AG04450 (cell line): ENCODE data around the gene HAO1. TPM values are rescaled to one million over a fixed set of nuclear protein-coding genes. Genes with fewer than 3 reads are reported as not detected.

ENCODE experiments used
- CTCF ChIA-PET: fragments of 300-600, 350-600 bp; formaldehyde crosslinking; extraction: SDS; loops from one replicate; lab custom pipeline; 2022; ENCODE audit warnings: antibody characterized with exemption, inconsistent platforms; lab: Charles Lee
- POLR2A ChIA-PET: fragments of 350-600 bp; formaldehyde crosslinking; extraction: SDS; loops from one replicate; lab custom pipeline; 2021; ENCODE audit warnings: antibody characterized with exemption, inconsistent platforms; lab: Yijun Ruan, JAX
- DNase-seq: peaks from one replicate; pipeline ENCODE4 v3.0.0-alpha.2; 2011; ENCODE audit warnings: low read depth, low spot score
- H3K27ac ChIP-seq: one replicate; pipeline ENCODE4 v1.5.1; 2012; ENCODE audit warnings: low read depth, low read length, control low read depth
- H3K27me3 ChIP-seq: one replicate; pipeline ENCODE4 v1.6.0; 2012; ENCODE audit warnings: low read length; ENCODE audit not compliant: control insufficient read depth, insufficient read depth
- H3K4me3 ChIP-seq: 2 replicates; pipeline ENCODE4 v1.5.1; 2011; ENCODE audit warnings: mild to moderate bottlenecking, low read depth, low read length, control low read depth
- H3K9me3 ChIP-seq: 2 replicates; pipeline ENCODE4 v1.5.1; 2012; ENCODE audit warnings: low read length; ENCODE audit not compliant: control insufficient read depth, insufficient read depth
- CTCF ChIP-seq: IDR thresholded peaks from 2 replicates; pipeline ENCODE4 v1.5.1; 2011; ENCODE audit warnings: low read depth, low read length, control low read depth, inconsistent platforms
- polyA plus RNA-seq: library from polyadenylated mRNA; depleted of rRNA; stranded (reverse); fragments of >200 nt; gene quantifications from 2 replicates; pipeline ENCODE4 v1.2.3, GENCODE V29; 2011

The HAO1 gene
- polyA plus RNA-seq, 1 experiment = not detected

DNA sequence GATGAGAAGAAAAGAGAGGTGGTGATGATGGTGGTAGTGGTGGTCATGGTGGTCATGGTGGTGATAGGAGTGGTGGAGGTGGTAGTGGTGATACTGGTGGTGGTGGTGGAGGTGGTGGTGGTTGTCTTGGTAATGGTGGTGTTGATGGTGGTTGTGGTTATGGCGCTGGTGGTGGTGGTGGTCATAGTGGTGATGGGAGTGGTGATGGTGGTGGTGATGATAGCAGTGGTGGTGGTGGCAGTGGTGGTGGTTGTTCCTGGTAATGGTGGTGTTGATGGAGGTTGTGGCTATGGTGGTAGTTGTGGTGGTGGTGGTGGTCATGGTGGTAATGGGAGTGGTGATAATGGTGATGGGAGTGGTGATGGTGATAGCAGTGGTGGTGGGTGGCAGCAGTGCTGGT, 36.8 kb downstream of the HAO1 start:
- CTCF ChIA-PET = no interaction called here
- DNase-seq = no peak

GRCh38 chr20:7902879-7903278, 37.4 kb downstream of the HAO1 start:
- H3K27me3 ChIP-seq = peaks cover 5% of the 10 kb centered on the region
- no peaks in the 10 kb centered on the region for H3K9me3 ChIP-seq
- no peak overlapping the region for H3K4me3 ChIP-seq
- CTCF ChIA-PET = no interaction called here
- POLR2A ChIA-PET = no interaction called here
- no peak overlapping the region for H3K27ac ChIP-seq
- DNase-seq = no peak
- TF ChIP-seq CTCF = no peak

More for the DNA sequence above, 36.8 kb downstream of the HAO1 start:
- POLR2A ChIA-PET = no interaction called here
- Histone ChIP-seq H3K9me3 (no peaks in the 10 kb centered on the region), H3K4me3 (no peak overlapping the region), H3K27me3 (peaks cover 4% of the 10 kb centered on the region), H3K27ac (no peak overlapping the region)
- no peak for TF ChIP-seq CTCF

- Histone ChIP-seq H3K9me3 (no peaks in the 10 kb centered on the region), H3K4me3 (no peak overlapping the region), H3K27me3 (peaks cover 5% of the 10 kb centered on the region), H3K27ac (no peak overlapping the region)
- ChIA-PET CTCF (interaction anchor here (1.5 kb wide), 1 partner anchor 39 kb away, joined by 5 read pairs; no protein-coding TSS in a partner anchor), POLR2A (no interaction called here)
- TF ChIP-seq CTCF = no peak
- no peak for DNase-seq
These were observed 42.4 kb downstream of the HAO1 start for GRCh38 chr20:7897781-7898364.

DNA sequence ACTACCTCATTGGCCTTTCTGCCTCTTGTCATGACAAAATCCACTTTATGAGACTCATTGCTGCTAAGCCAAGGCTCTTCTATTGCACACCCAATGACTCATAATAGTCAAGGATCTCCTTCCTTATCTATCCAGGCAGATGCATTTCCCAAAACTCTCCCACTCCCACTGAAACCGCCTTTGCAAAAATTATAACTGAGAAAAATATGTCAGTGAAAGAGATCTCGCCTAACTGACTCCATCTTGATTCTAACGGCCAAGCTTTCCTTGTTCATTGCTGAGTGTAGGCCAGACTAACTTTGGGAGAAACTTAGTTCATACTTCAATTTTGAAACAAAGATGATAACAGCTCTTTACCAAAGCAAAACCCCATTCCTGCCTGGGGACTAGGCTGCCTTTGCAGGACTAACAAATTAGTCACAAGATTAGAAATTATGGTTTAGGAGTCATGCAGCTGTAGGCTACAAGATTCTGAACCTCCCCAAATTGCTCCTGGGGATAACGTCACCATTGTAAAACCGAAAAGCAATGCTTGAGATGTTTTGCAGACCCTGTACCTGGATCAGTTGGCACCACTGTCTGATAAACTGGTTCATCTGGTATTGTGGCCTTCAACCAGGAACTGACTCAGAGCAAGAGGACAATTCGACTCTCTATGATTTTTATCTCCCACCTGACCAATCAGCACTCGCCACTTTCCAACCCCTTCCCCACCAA, 47.1 kb downstream of the HAO1 start:
- Histone ChIP-seq H3K27ac (no peak overlapping the region), H3K4me3 (no peak overlapping the region), H3K27me3 (no peaks in the 10 kb centered on the region), H3K9me3 (no peaks in the 10 kb centered on the region)
- no peak for TF ChIP-seq CTCF
- ChIA-PET POLR2A (no interaction called here), CTCF (no interaction called here)
- no peak for DNase-seq

DNA sequence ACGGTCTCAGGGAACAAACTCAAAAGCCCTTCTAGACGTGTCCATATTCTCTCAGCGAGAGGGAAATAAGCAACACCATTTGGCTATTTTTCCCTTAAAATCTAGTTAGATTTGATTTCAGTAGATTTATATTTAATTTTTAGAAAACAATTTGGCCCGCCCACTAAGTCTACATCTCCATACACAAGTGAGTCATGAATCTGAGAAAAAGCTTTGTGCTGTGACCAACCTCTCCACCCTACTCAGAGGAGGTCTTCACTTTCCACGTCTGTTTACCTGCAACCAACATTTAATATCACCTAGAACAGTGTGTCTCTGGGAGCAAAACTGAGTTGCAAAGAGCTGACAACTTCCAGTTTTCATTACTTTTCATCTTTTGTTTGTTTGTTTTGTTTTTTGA, 48.6 kb downstream of the HAO1 start:
- H3K27me3 ChIP-seq = no peaks in the 10 kb centered on the region
- no peak for TF ChIP-seq CTCF
- ChIA-PET POLR2A (no interaction called here), CTCF (interaction anchor here (0.6 kb wide), 1 partner anchor 32 kb away, joined by 4 read pairs; no protein-coding TSS in a partner anchor)
- DNase-seq = no peak
- H3K27ac ChIP-seq = no peak overlapping the region
- no peak overlapping the region for H3K4me3 ChIP-seq
- H3K9me3 ChIP-seq = no peaks in the 10 kb centered on the region
